Endothelial cell of umbilical vein (primary cell): ENCODE results near the gene PPIE. TPM values are rescaled to one million over a fixed set of nuclear protein-coding genes. Genes with fewer than 3 reads are reported as not detected.

Experiments used
- BruUV-seq: library from RNA; stranded (reverse); fragments of 400-500 nt; replicated peaks from 2 replicates; lab custom pipeline; 2021; lab: Mats Ljungman, UMichigan
- CTCF ChIA-PET: fragments of 300-600, 350-600 bp; sonication (Branson Sonifier 250); formaldehyde crosslinking; loops from one replicate; lab custom pipeline; 2021; ENCODE audit warnings: antibody characterized with exemption, inconsistent platforms; lab: Charles Lee
- POLR2A ChIA-PET: fragments of 300-600, 350-600 bp; sonication (Branson Sonifier 250); formaldehyde crosslinking; loops from one replicate; lab custom pipeline; 2021; ENCODE audit warnings: antibody characterized with exemption, inconsistent platforms; lab: Charles Lee
- DNase-seq: peaks from one replicate; pipeline ENCODE4 v3.0.0-alpha.2; 2011; ENCODE audit warnings: low read depth, low spot score
- FAIRE-seq: peaks from 2 replicates; lab custom pipeline; 2011; peaks lifted over from hg19 to GRCh38; lab: Jason Lieb, UNC
- H2AFZ ChIP-seq: 2 replicates; pipeline ENCODE4 v1.6.0; 2012; ENCODE audit warnings: low read depth, low read length, control low read depth, inconsistent platforms
- H3K27ac ChIP-seq: 2 replicates; pipeline ENCODE4 v1.5.1; 2011; ENCODE audit warnings: low read depth, mild to moderate bottlenecking, control low read depth, low read length, moderate library complexity; ENCODE audit not compliant: insufficient read depth
- H3K27me3 ChIP-seq, 2 experiments: 2 replicates each; pipeline versions ENCODE4 v1.6.0 to v1.6.1; 2011; ENCODE audit warnings: low read length in 2 of 2, mixed read lengths in 1 of 2; ENCODE audit not compliant: control insufficient read depth in 2 of 2, insufficient read depth in 2 of 2
- H3K36me3 ChIP-seq, 2 experiments: 2 replicates in 1 of 2; 3 replicates in 1 of 2; pipeline ENCODE4 v1.5.1; 2011; ENCODE audit warnings: low read length in 2 of 2, mild to moderate bottlenecking in 1 of 2, moderate library complexity in 1 of 2; ENCODE audit not compliant: control insufficient read depth in 2 of 2, insufficient read depth in 2 of 2; ENCODE audit errors: extremely low read depth in 1 of 2
- H3K4me1 ChIP-seq: 3 replicates; pipeline ENCODE4 v1.5.1; 2011; ENCODE audit warnings: mild to moderate bottlenecking, low read length; ENCODE audit not compliant: control insufficient read depth, insufficient read depth; ENCODE audit errors: extremely low read depth
- H3K4me2 ChIP-seq: 2 replicates; pipeline ENCODE4 v1.6.1; 2011; ENCODE audit warnings: low read length, control low read depth, mixed read lengths; ENCODE audit not compliant: insufficient read depth
- H3K4me3 ChIP-seq, 3 experiments: fragments of 200-600 bp in 1 of 3; sonication (generic), shearing (Covaris generic) in 1 of 3; replicated peaks in 1 of 3; 2 replicates each; pipeline ENCODE4 v1.5.1; 2011 to 2016; ENCODE audit warnings: control low read depth in 3 of 3, low read length in 3 of 3, mild to moderate bottlenecking in 2 of 3, inconsistent platforms in 1 of 3, low read depth in 1 of 3, moderate library complexity in 1 of 3; ENCODE audit not compliant: insufficient read depth in 1 of 3
- H3K79me2 ChIP-seq: 2 replicates; pipeline ENCODE4 v1.6.0; 2012; ENCODE audit warnings: low read length, inconsistent platforms; ENCODE audit not compliant: control insufficient read depth, insufficient read depth
- H3K9ac ChIP-seq: replicated peaks from 2 replicates; pipeline ENCODE3; 2011; ENCODE audit warnings: low read length, control low read depth; ENCODE audit not compliant: insufficient read depth; ENCODE audit errors: extremely low read depth
- H3K9me1 ChIP-seq: replicated peaks from 3 replicates; pipeline ENCODE4 v1.6.0; 2011; ENCODE audit warnings: mild to moderate bottlenecking, low read length; ENCODE audit not compliant: control insufficient read depth, insufficient read depth; ENCODE audit errors: extremely low read depth
- H3K9me3 ChIP-seq: replicated peaks from 2 replicates; pipeline ENCODE4 v1.5.1; 2012; ENCODE audit warnings: low read length, inconsistent platforms; ENCODE audit not compliant: control insufficient read depth, insufficient read depth
- H4K20me1 ChIP-seq: replicated peaks from 2 replicates; pipeline ENCODE3; 2011; ENCODE audit warnings: mild to moderate bottlenecking, low read length; ENCODE audit not compliant: control insufficient read depth, insufficient read depth; ENCODE audit errors: extremely low read depth
- EZH2 ChIP-seq: IDR thresholded peaks from 2 replicates; pipeline ENCODE4 v1.6.1; 2012; ENCODE audit warnings: borderline replicate concordance, low read depth, mild to moderate bottlenecking, moderate library complexity, low read length, inconsistent platforms; ENCODE audit not compliant: severe bottlenecking
- GATA2 ChIP-seq: IDR thresholded peaks from 2 replicates; pipeline ENCODE4 v1.7.0; 2011; ENCODE audit warnings: low read depth, mild to moderate bottlenecking, moderate library complexity, mixed read lengths, low read length; ENCODE audit not compliant: insufficient read length, insufficient read depth
- JUN ChIP-seq: IDR thresholded peaks from 2 replicates; pipeline ENCODE4 v1.6.1; 2011; ENCODE audit warnings: borderline replicate concordance, low read depth; ENCODE audit not compliant: insufficient read length, insufficient read depth
- MYC ChIP-seq: IDR thresholded peaks from one replicate; pipeline ENCODE4 v1.6.1; 2011; ENCODE audit warnings: mild to moderate bottlenecking, low read depth, low read length
- POLR2A ChIP-seq: IDR thresholded peaks from 2 replicates; pipeline ENCODE4 v1.6.1; 2012; ENCODE audit warnings: low read depth, mild to moderate bottlenecking, control low read depth, low read length
- POLR2AphosphoS5 ChIP-seq: IDR thresholded peaks from 2 replicates; pipeline ENCODE4 v1.6.1; 2012; ENCODE audit warnings: low read depth, mild to moderate bottlenecking, control low read depth, low read length, moderate library complexity; ENCODE audit not compliant: insufficient read depth
- dilution Hi-C: fragments of 300-500 bp; cut with MboI; formaldehyde crosslinking; loops from one replicate; pipeline ENCODE4 v1.15.0; 2019; ENCODE audit warnings: low sequenced_read_pairs; ENCODE audit not compliant: extremely low pct_ligation_motif_present
- intact Hi-C: fragments of 100-400 bp; cut with micrococcal nuclease; formaldehyde crosslinking; loops from one replicate; pipeline ENCODE4 v1.10.0; 2022
- polyA plus RNA-seq, 4 experiments: library from polyadenylated mRNA; depleted of rRNA in 3 of 4; stranded (reverse) in 3 of 4; unstranded in 1 of 4; fragments of >200 nt; gene quantifications; 2 replicates each; pipeline versions ENCODE4 v1.2.1 to v1.2.3, GENCODE V29; 2011 to 2012; ENCODE audit warnings: missing spikeins in 1 of 4
- total RNA-seq: library from RNA; stranded (reverse); gene quantifications from 2 replicates; pipeline ENCODE4 v1.2.3, GENCODE V29; 2021
- TF ChIP-seq, protein P1 (sequence below): IDR thresholded peaks from 2 replicates; pipeline ENCODE4 v1.6.1; 2011; ENCODE audit not compliant: insufficient read depth, insufficient read length

The PPIE gene
- total and polyA plus RNA-seq, 2 donors (not counting 3 experiments of a cell fraction or from before 2014, with no cell fraction given) = 44.4 to 74.9 TPM

DNA sequence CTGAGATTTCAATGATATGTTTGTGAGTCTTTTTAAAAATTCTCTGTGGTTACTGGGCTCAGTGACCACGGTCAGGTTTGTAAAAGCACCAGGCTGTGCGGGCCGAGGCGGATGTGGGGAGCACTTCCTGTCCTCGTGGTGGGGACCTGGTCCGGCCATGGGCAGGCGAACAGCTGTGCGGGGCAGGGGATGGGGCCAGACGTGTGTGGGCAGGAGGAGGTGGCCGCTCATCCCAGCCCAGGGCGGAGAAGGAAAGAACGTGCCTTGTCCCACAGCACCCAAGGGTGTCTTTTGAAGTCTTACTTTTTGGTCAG, 37.7 kb downstream of the PPIE start:
- no peaks in the 10 kb centered on the region for H3K79me2 ChIP-seq
- ChIA-PET CTCF (no interaction called here), POLR2A (no interaction called here)
- intact Hi-C loops (no loop called here), dilution Hi-C loops (no loop called here)
- H3K4me1 ChIP-seq = no peaks in the 10 kb centered on the region
- no peaks in the 10 kb centered on the region for H3K9me3 ChIP-seq
- no peak overlapping the region for H3K4me2 ChIP-seq
- no peaks in the 10 kb centered on the region for H4K20me1 ChIP-seq
- H3K9me1 ChIP-seq = no peaks in the 10 kb centered on the region
- H3K9ac ChIP-seq = no peak overlapping the region
- H3K27ac ChIP-seq = no peak overlapping the region
- FAIRE-seq (no peak), DNase-seq (no peak)
- H3K4me3 ChIP-seq = no peak overlapping the region
- no peaks in the 10 kb centered on the region for H3K36me3 ChIP-seq
- BruUV-seq = no TSS peak
- H3K27me3 ChIP-seq = peaks cover 0 to 3% of the 10 kb centered on the region in 2 experiments
- TF ChIP-seq POLR2A = no peak
- TF ChIP-seq JUN = no peak
- no peak overlapping the region for H2AFZ ChIP-seq

DNA sequence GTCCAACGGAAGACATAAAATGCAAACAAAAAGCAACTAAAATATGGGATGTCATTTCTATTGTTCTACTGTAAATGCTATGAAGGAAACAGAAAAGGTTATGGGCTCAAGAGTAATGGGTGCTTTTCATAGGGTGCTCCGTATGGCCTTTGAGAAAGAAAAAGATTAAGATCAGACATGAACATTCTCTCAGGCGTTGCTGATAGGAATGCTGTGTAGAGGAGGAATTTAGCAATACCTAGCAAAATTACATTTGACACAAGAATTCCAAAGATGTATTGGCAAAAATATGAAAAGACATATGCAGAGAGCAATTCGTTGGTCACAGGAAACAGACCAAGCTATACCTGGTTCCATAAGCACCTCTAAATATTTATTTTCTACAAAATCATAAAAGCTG, 38.2 kb downstream of the PPIE start:
- ChIA-PET CTCF (no interaction called here), POLR2A (no interaction called here)
- FAIRE-seq = no peak
- Histone ChIP-seq H3K27me3 (peaks cover 0 to 3% of the 10 kb centered on the region in 2 experiments), H3K9ac (no peak overlapping the region), H3K4me3 (no peak overlapping the region), H3K27ac (no peak overlapping the region), H3K79me2 (no peaks in the 10 kb centered on the region), H4K20me1 (no peaks in the 10 kb centered on the region), H3K4me1 (no peaks in the 10 kb centered on the region), H3K9me1 (no peaks in the 10 kb centered on the region), H3K4me2 (no peak overlapping the region), H2AFZ (no peak overlapping the region), H3K9me3 (no peaks in the 10 kb centered on the region), H3K36me3 (no peaks in the 10 kb centered on the region)
- BruUV-seq = no TSS peak
- TF ChIP-seq, protein P1, sequence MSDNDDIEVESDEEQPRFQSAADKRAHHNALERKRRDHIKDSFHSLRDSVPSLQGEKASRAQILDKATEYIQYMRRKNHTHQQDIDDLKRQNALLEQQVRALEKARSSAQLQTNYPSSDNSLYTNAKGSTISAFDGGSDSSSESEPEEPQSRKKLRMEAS = no peak
- TF ChIP-seq EZH2 (no peak), POLR2A (no peak), JUN (no peak), GATA2 (no peak), POLR2AphosphoS5 (no peak), MYC (no peak)
- no peak for DNase-seq
- dilution Hi-C loops = no loop called here
- intact Hi-C loops = no loop called here
